OCI-LY7 (cell line): Measurements from ENCODE around the gene C15orf39.

Source experiments
- CTCF ChIP-seq: fragments of 200-600 bp; sonication (generic); conservative IDR thresholded peaks from 2 replicates; pipeline ENCODE4 v1.5.1; 2014; ENCODE audit warnings: mild to moderate bottlenecking, antibody characterized with exemption, low read length, moderate library complexity, mixed read lengths
- EZH2phosphoT487 ChIP-seq: fragments of 200-600 bp; sonication (generic); IDR thresholded peaks from 2 replicates; pipeline ENCODE4 v1.6.1; 2018; ENCODE audit warnings: low read depth, borderline replicate concordance, mild to moderate bottlenecking, mixed run types, antibody characterized with exemption, low read length, moderate library complexity, mixed read lengths

- no peak for TF ChIP-seq CTCF
- no peak for TF ChIP-seq EZH2phosphoT487
Measured at GRCh38 chr15:75233504-75234190, 32.0 kb downstream of the C15orf39 start.
